Measurements from ENCODE around the gene IMP4. TPM values are rescaled to one million over a fixed set of nuclear protein-coding genes. Genes with fewer than 3 reads are reported as not detected.
A peak's percentile ranks its signal among the peaks of the same experiment; 100 is the strongest.

Gene IMP4
- polyA plus RNA-seq, 1 donor (not counting 4 experiments of a cell fraction or from before 2014, with no cell fraction given): 75.8 TPM

GRCh38 chr2:130355172-130355577 lies 12.5 kb downstream of the IMP4 start:
- no peak for DNase-seq (ENCODE audit: low read depth, low spot score)
- H3K4me3 ChIP-seq (ENCODE audit: control insufficient read depth in 2 of 3, extremely low read depth in 1 of 3, insufficient read depth in 2 of 3, low read depth in 1 of 3, low read length in 3 of 3): peak overlapping the region; percentile 63 to 71 (median 69)
- H3K9ac ChIP-seq (ENCODE audit: control insufficient read depth, extremely low read depth, insufficient read depth, low read length): peak overlapping the region; percentile 60
- no peaks in the 10 kb centered on the region for H3K27me3 ChIP-seq (ENCODE audit: control insufficient read depth, extremely low read depth, insufficient read depth, low read length)
- no peak for FAIRE-seq
- TF ChIP-seq, protein P1, sequence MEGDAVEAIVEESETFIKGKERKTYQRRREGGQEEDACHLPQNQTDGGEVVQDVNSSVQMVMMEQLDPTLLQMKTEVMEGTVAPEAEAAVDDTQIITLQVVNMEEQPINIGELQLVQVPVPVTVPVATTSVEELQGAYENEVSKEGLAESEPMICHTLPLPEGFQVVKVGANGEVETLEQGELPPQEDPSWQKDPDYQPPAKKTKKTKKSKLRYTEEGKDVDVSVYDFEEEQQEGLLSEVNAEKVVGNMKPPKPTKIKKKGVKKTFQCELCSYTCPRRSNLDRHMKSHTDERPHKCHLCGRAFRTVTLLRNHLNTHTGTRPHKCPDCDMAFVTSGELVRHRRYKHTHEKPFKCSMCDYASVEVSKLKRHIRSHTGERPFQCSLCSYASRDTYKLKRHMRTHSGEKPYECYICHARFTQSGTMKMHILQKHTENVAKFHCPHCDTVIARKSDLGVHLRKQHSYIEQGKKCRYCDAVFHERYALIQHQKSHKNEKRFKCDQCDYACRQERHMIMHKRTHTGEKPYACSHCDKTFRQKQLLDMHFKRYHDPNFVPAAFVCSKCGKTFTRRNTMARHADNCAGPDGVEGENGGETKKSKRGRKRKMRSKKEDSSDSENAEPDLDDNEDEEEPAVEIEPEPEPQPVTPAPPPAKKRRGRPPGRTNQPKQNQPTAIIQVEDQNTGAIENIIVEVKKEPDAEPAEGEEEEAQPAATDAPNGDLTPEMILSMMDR (optimal IDR thresholded peaks at IDR 0.05 in 1 of 3, IDR thresholded peaks at IDR 0.05 in 1 of 3, conservative IDR thresholded peaks at IDR 0.05 in 1 of 3; ENCODE audit: extremely low read depth in 1 of 3, insufficient read depth in 2 of 3, low read length in 3 of 3): no peak
- TF ChIP-seq EZH2 (IDR thresholded peaks at IDR 0.05; ENCODE audit: low read length): no peak
- H3K9me1 ChIP-seq (ENCODE audit: control insufficient read depth, extremely low read depth, insufficient read depth, low read length): no peaks in the 10 kb centered on the region
- H3K79me2 ChIP-seq (ENCODE audit: control insufficient read depth, insufficient read depth, low read length): no peaks in the 10 kb centered on the region
- dilution Hi-C loops (cut with MboI; ENCODE audit: extremely low pct_ligation_motif_present, low sequenced_read_pairs): no loop called here
- no peak overlapping the region for H3K27ac ChIP-seq (ENCODE audit: control insufficient read depth, insufficient read depth, low read length)
- H2AFZ ChIP-seq (ENCODE audit: control insufficient read depth, low read length): peak overlapping the region; percentile 68
- peaks cover 0 to 1% of the 10 kb centered on the region in 2 experiments for H3K36me3 ChIP-seq (ENCODE audit: control insufficient read depth in 2 of 2, extremely low read depth in 1 of 2, insufficient read depth in 2 of 2, low read length in 2 of 2)
- H3K4me2 ChIP-seq (ENCODE audit: control insufficient read depth, extremely low read depth, insufficient read depth, low read depth, low read length): peak overlapping the region; percentile 54
- no peaks in the 10 kb centered on the region for H3K4me1 ChIP-seq (ENCODE audit: control insufficient read depth, extremely low read depth, insufficient read depth, low read length)
- H3K9me3 ChIP-seq (ENCODE audit: control insufficient read depth, low read depth, low read length): no peaks in the 10 kb centered on the region
- no peaks in the 10 kb centered on the region for H4K20me1 ChIP-seq (ENCODE audit: control insufficient read depth, extremely low read depth, insufficient read depth, low read length)

DNA sequence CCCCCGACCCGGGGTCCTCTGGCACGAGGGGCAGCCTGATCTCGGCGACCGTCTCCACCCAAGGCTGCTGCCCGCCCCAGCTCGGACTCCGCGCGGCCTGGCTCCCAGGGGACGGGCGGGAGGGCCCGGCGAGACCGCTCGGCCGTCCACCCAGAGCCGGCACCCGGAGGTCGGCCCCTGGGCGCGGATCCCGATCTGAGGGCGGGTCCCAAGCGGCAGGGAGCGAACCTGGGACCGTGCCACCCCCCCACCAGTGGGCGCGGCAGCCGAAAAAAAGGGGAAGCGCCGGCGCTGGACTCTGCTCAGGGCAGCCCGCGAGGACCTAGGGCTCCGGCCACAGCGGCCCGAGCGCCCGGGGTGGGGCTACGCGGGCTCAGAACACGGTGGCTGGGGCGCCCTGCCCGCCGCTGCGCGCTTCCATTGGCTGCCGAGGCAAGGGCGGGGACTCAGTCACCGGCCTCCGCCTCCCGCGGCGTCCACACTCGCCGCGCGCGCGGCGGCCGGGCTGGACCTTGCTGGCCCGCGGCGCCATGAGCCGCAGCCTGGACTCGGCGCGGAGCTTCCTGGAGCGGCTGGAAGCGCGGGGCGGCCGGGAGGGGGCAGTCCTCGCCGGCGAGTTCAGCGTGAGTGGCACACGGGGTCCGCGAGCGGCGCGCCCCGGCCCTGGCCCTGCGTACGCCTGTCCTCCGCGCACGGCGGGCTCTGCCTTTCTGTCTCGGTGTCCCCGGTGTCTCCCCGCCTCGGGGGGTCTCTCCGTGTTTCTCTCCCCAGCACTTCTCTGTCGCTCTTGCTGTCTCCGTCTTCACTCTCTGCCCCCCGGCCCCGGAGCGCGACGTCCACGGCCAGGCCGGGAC lies 13.1 kb downstream of the IMP4 start, which contains the start of gene PTPN18:
Gene PTPN18, plus strand, starts transcription at position 479 of the 854 bp plus-strand sequence. Its CDS starts 52 bp downstream, at position 531.
- peak within 1 kb of the TSS; percentile 90 for H2AFZ ChIP-seq (ENCODE audit: control insufficient read depth, low read length)
- H3K79me2 ChIP-seq (ENCODE audit: control insufficient read depth, insufficient read depth, low read length): no peaks in the 10 kb centered on the region
- DNase-seq (ENCODE audit: low read depth, low spot score) (peak; percentile 19), FAIRE-seq (no peak)
- peak within 1 kb of the TSS; percentile 54 for H3K4me2 ChIP-seq (ENCODE audit: control insufficient read depth, extremely low read depth, insufficient read depth, low read depth, low read length)
- no peaks in the 10 kb centered on the region for H4K20me1 ChIP-seq (ENCODE audit: control insufficient read depth, extremely low read depth, insufficient read depth, low read length)
- dilution Hi-C loops (cut with MboI; ENCODE audit: extremely low pct_ligation_motif_present, low sequenced_read_pairs): no loop called here
- TF ChIP-seq, protein P1 (optimal IDR thresholded peaks at IDR 0.05 in 1 of 3, IDR thresholded peaks at IDR 0.05 in 1 of 3, conservative IDR thresholded peaks at IDR 0.05 in 1 of 3; ENCODE audit: extremely low read depth in 1 of 3, insufficient read depth in 2 of 3, low read length in 3 of 3): peak in 2 of 3 experiments; percentile 46 to 57
- no peak for TF ChIP-seq EZH2 (IDR thresholded peaks at IDR 0.05; ENCODE audit: low read length)
- no peaks in the 10 kb centered on the region for H3K27me3 ChIP-seq (ENCODE audit: control insufficient read depth, extremely low read depth, insufficient read depth, low read length)
- no peaks in the 10 kb centered on the region for H3K4me1 ChIP-seq (ENCODE audit: control insufficient read depth, extremely low read depth, insufficient read depth, low read length)
- peaks cover 0 to 1% of the 10 kb centered on the region in 2 experiments for H3K36me3 ChIP-seq (ENCODE audit: control insufficient read depth in 2 of 2, extremely low read depth in 1 of 2, insufficient read depth in 2 of 2, low read length in 2 of 2)
- no peak within 1 kb of the TSS for H3K27ac ChIP-seq (ENCODE audit: control insufficient read depth, insufficient read depth, low read length)
- H3K9me1 ChIP-seq (ENCODE audit: control insufficient read depth, extremely low read depth, insufficient read depth, low read length): no peaks in the 10 kb centered on the region
- peak within 1 kb of the TSS; percentile 60 for H3K9ac ChIP-seq (ENCODE audit: control insufficient read depth, extremely low read depth, insufficient read depth, low read length)
- no peaks in the 10 kb centered on the region for H3K9me3 ChIP-seq (ENCODE audit: control insufficient read depth, low read depth, low read length)
- H3K4me3 ChIP-seq (ENCODE audit: control insufficient read depth in 2 of 3, extremely low read depth in 1 of 3, insufficient read depth in 2 of 3, low read depth in 1 of 3, low read length in 3 of 3): peak within 1 kb of the TSS; percentile 63 to 71 (median 69)

Data from keratinocyte (primary cell).